Activated T-cell treated with anti-CD3 and anti-CD28 coated beads, Interleukin-2, amount 50 U/mL, for 24 hours (primary cell): ENCODE data around the gene MRM3.
"Not testable (repeated sequence)": the region's sequence is repeated elsewhere in the genome, so short reads cannot be mapped to it uniquely, and the experiment has no call there.

Source experiments
- DNase-seq: peaks from one replicate; pipeline ENCODE4 v3.0.0-alpha.2; 2020
- H3K27ac Mint-ChIP-seq: 2 replicates; pipeline ENCODE4 v1.8.0; 2020; ENCODE audit warnings: mild to moderate bottlenecking, mixed read lengths
- H3K27me3 Mint-ChIP-seq: 2 replicates; pipeline ENCODE4 v1.8.0; 2020; ENCODE audit warnings: mixed read lengths
- H3K36me3 Mint-ChIP-seq: 2 replicates; pipeline ENCODE4 v1.8.0; 2020; ENCODE audit warnings: low read depth, mixed read lengths
- H3K4me1 Mint-ChIP-seq: 2 replicates; pipeline ENCODE4 v1.8.0; 2020; ENCODE audit warnings: low read depth, mixed read lengths
- H3K4me3 Mint-ChIP-seq: 2 replicates; pipeline ENCODE4 v1.8.0; 2020; ENCODE audit warnings: mild to moderate bottlenecking, moderate library complexity, mixed read lengths
- H3K9me3 Mint-ChIP-seq: 2 replicates; pipeline ENCODE4 v1.8.0; 2020; ENCODE audit warnings: mixed read lengths

Gene MRM3, protein sequence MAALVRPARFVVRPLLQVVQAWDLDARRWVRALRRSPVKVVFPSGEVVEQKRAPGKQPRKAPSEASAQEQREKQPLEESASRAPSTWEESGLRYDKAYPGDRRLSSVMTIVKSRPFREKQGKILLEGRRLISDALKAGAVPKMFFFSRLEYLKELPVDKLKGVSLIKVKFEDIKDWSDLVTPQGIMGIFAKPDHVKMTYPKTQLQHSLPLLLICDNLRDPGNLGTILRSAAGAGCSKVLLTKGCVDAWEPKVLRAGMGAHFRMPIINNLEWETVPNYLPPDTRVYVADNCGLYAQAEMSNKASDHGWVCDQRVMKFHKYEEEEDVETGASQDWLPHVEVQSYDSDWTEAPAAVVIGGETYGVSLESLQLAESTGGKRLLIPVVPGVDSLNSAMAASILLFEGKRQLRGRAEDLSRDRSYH

DNA sequence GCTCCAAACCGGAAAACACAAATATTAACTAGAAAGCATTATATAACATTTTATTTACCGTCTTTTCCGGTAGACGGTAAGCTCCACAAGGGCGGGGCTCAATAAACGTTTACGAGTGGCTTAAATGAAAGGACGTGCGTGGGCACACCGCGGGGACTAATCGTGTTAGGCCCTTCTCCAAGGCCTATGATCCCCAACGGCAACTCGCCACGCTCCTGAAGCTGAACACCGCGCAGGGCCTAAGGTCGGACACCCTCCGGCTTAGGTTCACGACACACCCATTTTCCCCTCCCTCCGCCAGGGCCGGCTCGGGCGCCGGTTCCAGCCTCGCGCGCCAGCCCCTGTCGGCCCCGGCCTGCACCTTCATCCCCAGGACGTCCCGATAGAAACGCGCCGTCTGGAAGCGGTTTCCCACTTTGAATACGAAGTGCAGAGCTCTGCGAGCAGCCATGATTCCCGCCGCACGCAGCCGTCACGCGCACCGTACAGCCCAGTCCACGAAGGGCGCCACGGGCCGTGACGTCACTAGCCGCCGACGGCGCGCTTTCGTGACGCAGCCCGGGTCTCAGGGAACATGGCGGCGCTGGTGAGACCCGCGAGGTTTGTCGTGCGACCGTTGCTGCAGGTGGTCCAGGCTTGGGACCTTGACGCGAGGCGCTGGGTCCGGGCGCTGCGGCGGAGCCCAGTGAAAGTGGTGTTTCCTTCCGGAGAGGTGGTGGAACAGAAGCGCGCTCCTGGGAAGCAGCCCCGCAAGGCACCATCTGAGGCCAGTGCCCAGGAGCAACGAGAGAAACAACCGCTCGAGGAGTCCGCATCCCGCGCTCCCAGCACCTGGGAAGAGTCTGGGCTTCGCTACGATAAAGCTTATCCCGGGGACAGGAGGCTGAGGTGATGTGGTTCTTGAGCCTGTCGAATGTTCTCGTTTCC lies at the start of gene MRM3, which contains the start of gene GLOD4:
Gene MRM3, plus strand, starts transcription at position 549 of the 927 bp plus-strand sequence. Its CDS starts 26 bp downstream, at position 575.
Gene GLOD4, minus strand, starts transcription at position 476 of the 927 bp plus-strand sequence. Its CDS starts 25 bp downstream, at position 451.
- peak within 1 kb of the TSS; percentile 99 for H3K4me3 Mint-ChIP-seq
- peaks cover 43% of the 10 kb centered on the region for H3K4me1 Mint-ChIP-seq
- peak; percentile 98 for DNase-seq
- H3K27me3 Mint-ChIP-seq: no peaks in the 10 kb centered on the region
- H3K27ac Mint-ChIP-seq: peak within 1 kb of the TSS; percentile 99
- no peaks in the 10 kb centered on the region for H3K9me3 Mint-ChIP-seq
- peaks cover 82% of the 10 kb centered on the region for H3K36me3 Mint-ChIP-seq

DNA sequence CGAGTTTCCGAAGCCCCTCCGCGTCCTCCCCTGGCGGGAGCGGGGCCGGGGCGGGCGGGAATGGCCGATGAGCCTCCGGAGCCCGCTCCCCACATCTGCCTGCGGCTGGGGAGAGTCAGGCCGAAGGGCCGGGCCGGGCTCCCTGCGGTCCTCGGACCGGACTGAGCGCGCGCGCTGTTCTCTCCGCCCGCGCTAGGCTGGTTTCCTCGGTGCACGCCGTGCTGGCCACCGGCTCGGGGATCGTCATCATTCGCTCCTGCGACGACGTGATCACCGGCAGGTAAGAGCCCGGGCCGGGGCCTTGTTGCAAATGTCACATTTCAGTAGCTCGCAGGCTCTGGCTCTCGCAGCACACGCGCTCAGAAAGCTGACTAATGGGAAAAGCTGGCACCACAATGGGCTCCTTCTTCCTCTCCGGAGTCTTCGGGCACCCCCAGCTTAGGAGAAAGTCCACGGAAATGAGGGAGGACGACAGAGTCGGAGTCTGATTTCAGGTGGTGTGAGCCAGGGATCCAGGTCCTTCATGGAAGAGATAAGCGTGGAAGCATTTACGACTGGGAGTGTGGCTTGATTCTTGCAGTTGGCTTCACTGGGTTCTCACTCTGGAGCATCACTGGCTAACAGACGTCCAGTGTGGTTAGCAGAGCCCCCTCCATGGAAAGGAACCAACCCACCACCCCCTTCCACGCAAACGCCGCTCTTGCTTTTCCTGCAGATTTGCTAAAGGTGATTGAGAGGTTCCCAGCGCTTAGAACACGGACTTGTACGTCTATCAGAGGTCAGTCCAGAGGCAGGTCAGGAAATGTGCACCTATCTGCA lies 49.0 kb upstream of the MRM3 start:
- H3K36me3 Mint-ChIP-seq: peaks cover 47% of the 10 kb centered on the region
- H3K27me3 Mint-ChIP-seq: peaks cover 15% of the 10 kb centered on the region
- peaks cover 22% of the 10 kb centered on the region for H3K4me1 Mint-ChIP-seq
- peak overlapping the region; percentile 80 for H3K27ac Mint-ChIP-seq
- peak; percentile 64 for DNase-seq
- no peaks in the 10 kb centered on the region for H3K9me3 Mint-ChIP-seq
- H3K4me3 Mint-ChIP-seq: peak overlapping the region; percentile 86

DNA sequence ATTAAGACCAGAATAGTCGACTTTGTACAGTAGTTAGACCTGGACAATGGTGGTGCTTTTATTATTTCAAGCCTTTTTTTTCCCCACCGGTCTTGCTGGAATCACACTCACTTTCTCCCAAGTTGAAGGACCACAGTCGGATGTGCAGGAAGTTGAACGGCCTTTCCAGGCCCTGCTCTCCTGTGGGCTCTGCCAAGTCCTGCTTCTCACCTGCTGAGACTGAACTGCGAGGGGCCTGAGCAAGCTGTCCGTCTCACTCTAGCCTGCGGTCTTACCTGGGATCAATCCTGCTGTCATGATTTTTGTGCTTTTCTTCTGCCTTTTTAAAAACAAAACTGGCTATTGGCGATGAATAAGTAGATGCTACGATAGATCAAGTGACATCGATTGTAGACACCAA lies 48.4 kb upstream of the MRM3 start:
- Mint-ChIP-seq H3K27ac (peak overlapping the region; percentile 44), H3K4me1 (peaks cover 25% of the 10 kb centered on the region), H3K4me3 (peak overlapping the region; percentile 86), H3K9me3 (no peaks in the 10 kb centered on the region), H3K27me3 (peaks cover 15% of the 10 kb centered on the region), H3K36me3 (peaks cover 53% of the 10 kb centered on the region)
- DNase-seq: no peak

DNA sequence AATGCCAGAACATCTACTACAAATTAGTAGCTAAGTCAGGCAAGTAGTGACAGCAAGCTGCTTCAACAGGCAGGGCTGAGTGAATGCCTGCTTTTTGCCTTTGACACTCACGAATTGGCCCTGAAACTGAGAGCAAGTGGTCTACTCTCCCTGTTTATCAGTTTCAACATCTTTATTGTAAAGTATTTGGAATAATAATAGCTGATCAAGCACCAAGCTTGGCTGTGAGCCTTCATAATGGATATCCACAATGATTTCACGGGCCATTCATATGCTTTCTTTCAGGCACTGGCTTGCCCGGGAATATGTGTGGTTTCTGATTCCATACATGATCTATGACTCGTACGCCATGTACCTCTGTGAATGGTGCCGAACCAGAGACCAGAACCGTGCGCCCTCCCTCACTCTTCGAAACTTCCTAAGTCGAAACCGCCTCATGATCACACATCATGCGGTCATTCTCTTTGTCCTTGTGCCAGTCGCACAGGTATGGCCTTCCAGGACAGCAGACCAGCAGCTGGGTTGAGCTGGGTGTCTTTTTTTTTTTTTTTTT lies 44.5 kb upstream of the MRM3 start:
- Mint-ChIP-seq H3K27ac (no peak overlapping the region), H3K4me1 (peaks cover 38% of the 10 kb centered on the region), H3K9me3 (no peaks in the 10 kb centered on the region), H3K4me3 (no peak overlapping the region), H3K36me3 (peaks cover 88% of the 10 kb centered on the region), H3K27me3 (no peaks in the 10 kb centered on the region)
- DNase-seq: no peak

DNA sequence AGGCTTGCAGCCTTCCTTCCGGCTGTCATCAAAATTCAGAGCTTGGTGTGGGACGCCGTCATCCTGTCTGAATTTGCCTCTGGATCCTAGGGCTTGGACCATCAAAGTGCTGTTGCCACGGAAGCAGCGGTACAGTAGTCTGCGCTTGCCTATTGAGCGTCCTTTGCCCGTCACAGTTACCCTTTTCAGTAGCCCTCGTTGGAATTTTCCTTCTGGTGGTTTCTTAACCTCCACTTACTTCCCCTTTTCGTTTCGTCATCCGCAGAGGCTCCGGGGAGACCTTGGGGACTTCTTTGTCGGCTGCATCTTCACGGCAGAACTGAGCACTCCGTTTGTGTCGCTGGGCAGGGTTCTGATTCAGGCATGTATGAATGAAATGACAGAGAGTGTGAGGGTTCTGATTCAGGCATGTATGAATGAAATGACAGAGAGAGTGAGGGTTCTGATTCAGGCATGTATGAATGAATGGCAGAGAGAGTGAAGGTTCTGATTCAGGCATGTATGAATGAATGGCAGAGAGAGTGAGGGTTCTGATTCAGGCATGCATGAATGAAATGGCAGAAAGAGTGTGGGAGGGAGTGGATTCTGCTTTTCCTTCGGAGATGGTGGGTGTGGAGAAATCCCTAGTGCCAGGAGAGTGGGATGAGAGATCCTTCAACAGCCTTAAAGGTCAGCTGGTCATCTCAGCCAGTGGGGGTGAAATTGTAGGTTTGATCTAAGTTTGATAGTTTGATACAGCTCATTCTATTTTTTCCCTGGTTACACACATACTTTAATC lies 41.7 kb upstream of the MRM3 start:
- peak; percentile 44 for DNase-seq
- peak overlapping the region; percentile 92 for H3K27ac Mint-ChIP-seq
- no peaks in the 10 kb centered on the region for H3K27me3 Mint-ChIP-seq
- H3K4me3 Mint-ChIP-seq: peak overlapping the region; percentile 37
- H3K4me1 Mint-ChIP-seq: peaks cover 31% of the 10 kb centered on the region
- H3K36me3 Mint-ChIP-seq: peaks cover 92% of the 10 kb centered on the region
- no peaks in the 10 kb centered on the region for H3K9me3 Mint-ChIP-seq

DNA sequence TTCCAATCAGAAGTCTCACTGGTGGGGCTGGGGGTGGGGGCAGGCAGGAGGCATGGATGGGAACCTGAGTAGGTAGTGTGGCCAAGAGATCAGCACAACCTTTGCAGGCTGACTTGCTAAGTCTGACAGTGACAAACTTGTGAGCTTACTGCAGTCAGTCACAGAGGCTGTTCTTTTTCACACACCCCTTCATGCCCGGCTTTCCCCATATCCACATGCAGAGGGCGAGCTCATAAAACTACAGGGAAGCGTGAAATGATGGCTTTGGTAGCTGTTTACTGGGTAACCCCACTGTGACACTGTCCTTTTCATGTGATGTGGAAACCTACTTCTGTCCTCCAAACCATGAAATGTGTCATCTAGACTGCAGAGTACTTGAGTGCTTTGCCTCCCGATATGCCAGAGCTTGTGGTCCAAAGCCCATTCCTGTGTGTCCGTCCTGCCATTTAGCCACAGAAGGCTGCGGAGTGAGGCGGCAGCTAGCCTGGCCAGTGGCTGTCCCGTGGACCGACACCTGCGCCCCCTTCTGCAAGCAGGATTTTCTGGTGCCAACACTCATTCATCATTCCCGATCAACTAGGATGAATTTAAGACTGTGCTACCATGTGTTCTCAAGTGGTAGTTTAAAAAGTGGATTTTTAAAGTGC lies 39.9 kb upstream of the MRM3 start:
- Mint-ChIP-seq H3K27ac (no peak overlapping the region), H3K9me3 (no peaks in the 10 kb centered on the region), H3K27me3 (no peaks in the 10 kb centered on the region), H3K36me3 (peaks cover 93% of the 10 kb centered on the region), H3K4me1 (peaks cover 28% of the 10 kb centered on the region), H3K4me3 (no peak overlapping the region)
- DNase-seq: no peak

DNA sequence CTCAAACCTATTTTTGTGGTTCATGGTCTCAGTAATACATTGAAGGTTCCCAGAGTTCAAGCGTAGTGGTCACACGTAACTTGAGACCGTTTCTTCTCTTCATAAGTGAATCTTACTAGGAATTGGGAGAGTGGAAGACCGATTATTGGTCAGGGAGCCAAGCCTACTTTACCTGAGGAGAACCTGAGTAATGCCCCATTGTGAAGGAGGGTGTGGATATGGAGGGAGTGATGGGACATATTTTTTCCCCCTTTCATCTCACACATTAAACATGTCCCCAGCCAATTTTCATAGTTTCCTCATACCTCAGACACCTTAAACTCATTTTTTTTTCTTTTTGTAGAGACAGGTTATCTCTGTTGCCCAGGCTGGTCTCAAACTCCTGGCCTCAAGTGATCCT lies 39.0 kb upstream of the MRM3 start:
- Mint-ChIP-seq H3K4me1 (peaks cover 30% of the 10 kb centered on the region), H3K4me3 (no peak overlapping the region), H3K27me3 (no peaks in the 10 kb centered on the region), H3K36me3 (peaks cover 95% of the 10 kb centered on the region), H3K9me3 (no peaks in the 10 kb centered on the region), H3K27ac (peak overlapping the region; percentile 61)
- DNase-seq: no peak

DNA sequence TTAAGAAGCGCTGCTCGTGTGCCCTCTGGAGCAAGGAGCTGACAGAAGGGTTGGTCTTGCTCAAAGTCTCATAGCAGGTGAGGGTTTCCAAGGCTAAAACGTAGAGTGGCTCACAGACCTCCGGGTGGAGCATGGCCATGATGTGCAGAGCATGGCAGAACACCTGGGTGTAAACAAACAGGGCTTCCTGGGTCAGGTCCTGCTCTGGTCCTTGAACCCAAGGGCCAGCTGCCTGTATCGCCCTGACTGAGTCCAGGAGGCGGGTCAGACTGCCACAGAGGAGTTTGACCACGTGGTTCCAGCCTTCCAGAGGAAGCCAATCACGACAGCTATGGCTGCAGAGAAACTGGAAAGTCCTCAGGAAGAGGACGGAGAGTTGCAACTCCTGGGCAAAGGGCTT lies 37.2 kb upstream of the MRM3 start:
- Mint-ChIP-seq H3K4me1 (peaks cover 41% of the 10 kb centered on the region), H3K36me3 (peaks cover 95% of the 10 kb centered on the region), H3K27me3 (no peaks in the 10 kb centered on the region), H3K27ac (peak overlapping the region; percentile 5), H3K9me3 (peaks cover 4% of the 10 kb centered on the region), H3K4me3 (no peak overlapping the region)
- DNase-seq: no peak

DNA sequence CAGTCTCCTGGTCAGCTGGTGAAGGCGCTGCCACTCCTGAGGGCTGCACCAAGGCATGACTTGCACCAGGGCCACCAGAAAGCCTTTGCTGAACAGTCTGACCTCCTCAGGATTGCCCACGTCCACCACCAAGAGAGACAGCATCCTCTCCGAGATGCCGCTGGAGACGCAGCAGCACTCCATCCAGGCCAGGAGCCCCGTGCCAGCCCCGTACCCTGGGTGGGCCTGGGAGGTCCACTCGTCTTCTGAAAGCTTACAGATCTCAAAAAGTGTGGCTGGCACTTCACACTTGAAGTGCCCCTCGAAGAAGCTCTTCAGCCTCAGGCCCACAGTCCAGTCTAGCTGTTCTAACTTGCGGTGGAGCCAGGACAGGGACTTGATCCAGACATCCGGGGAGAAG lies 36.7 kb upstream of the MRM3 start:
- Mint-ChIP-seq H3K27me3 (no peaks in the 10 kb centered on the region), H3K4me3 (no peak overlapping the region), H3K27ac (peak overlapping the region; percentile 5), H3K4me1 (peaks cover 41% of the 10 kb centered on the region), H3K36me3 (peaks cover 95% of the 10 kb centered on the region), H3K9me3 (peaks cover 4% of the 10 kb centered on the region)
- DNase-seq: no peak

DNA sequence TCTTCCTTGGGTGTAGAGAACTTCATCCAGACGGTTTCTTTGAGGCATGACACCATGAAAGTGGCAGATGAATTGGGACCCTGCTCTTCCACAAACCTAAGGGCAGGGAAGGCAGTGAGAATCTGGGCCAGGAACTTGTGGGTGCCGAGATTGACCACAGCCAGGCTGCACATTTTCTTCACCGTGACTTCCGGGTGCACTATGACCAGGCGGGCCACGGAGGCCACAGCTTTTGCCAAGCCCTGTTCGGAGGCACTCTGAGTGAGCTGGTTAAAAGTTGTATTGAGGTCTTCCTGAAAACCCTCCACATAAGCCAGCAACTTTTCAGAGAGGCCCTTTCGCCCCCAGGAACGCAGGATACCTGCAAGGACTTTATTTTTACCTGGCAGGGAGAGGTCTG lies 36.0 kb upstream of the MRM3 start:
- Mint-ChIP-seq H3K4me3 (no peak overlapping the region), H3K4me1 (peaks cover 41% of the 10 kb centered on the region), H3K9me3 (peaks cover 4% of the 10 kb centered on the region), H3K36me3 (peaks cover 94% of the 10 kb centered on the region), H3K27me3 (no peaks in the 10 kb centered on the region), H3K27ac (no peak overlapping the region)
- no peak for DNase-seq

DNA sequence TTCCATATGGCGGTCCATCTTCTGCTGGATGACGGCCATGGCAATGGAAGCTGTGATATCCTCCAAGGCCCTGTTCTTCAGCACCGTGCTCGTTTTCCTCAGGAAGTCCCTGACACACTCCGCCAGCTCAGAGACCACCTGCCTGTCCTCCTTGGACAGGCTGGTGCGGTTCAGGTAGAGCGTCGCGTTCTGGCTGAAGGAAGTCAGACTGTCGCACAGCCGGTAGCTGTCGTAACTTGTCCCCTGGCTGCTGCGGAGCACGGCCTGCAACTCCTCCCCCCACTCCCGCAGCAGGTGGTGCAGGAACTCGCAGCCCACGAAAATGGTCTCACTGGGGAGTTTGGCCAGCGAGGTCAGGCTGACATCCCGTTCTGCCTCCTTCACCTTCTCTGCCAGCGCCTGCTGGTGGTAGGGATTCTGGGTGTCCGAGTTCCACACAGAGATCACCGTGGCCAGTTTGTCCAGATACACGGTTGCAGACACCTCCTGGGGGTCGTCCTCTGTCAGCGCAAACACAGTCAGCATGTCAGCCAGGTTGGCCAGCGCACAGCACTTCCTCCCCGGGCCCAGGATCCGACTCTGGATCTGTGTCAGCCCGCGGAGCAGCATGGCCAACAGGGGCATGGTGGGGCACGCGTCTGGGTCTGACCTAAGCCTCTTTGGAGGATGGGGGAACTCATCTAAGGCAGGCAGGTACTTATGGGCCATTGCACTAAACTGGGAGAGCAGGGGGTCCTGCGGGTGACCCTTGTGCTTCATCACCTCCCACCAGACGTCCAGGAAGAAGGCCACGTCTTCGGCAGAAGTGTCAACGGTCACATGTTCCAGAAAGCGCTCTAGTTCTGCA lies 35.1 kb upstream of the MRM3 start:
- Mint-ChIP-seq H3K4me3 (no peak overlapping the region), H3K36me3 (peaks cover 91% of the 10 kb centered on the region), H3K4me1 (peaks cover 40% of the 10 kb centered on the region), H3K9me3 (peaks cover 4% of the 10 kb centered on the region), H3K27me3 (no peaks in the 10 kb centered on the region), H3K27ac (no peak overlapping the region)
- no peak for DNase-seq

DNA sequence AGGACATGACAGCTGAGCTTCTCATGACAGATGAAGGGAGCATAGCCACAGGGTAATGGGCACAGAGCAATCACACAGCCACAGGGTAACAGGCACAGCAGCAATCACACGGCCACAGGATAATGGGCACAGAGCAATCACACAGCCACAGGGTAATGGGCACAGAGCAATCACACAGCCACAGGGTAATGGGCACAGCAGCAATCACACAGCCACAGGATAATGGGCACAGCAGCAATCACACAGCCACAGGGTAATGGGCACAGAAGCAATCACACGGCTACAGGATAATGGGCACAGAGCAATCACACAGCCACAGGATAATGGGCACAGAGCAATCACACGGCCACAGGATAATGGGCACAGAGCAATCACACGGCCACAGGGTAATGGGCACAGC lies 33.5 kb upstream of the MRM3 start:
- H3K36me3 Mint-ChIP-seq: peaks cover 77% of the 10 kb centered on the region
- H3K4me3 Mint-ChIP-seq, DNase-seq, H3K27me3 Mint-ChIP-seq, H3K9me3 Mint-ChIP-seq, H3K27ac Mint-ChIP-seq: not testable (repeated sequence)
- H3K4me1 Mint-ChIP-seq: peaks cover 45% of the 10 kb centered on the region
